Activated naive CD4-positive, alpha-beta T cell treated with Interleukin-2 at 50 U/mL for 16 hours (primary cell): Measurements from ENCODE around the gene CAMK2G.
"Not testable (repeated sequence)": the region's sequence is repeated elsewhere in the genome, so short reads cannot be mapped to it uniquely, and the experiment has no call there.

Experiments
- DNase-seq: peaks from one replicate; pipeline ENCODE4 v3.0.0-alpha.2; 2020

Gene CAMK2G

GRCh38 chr10:73901261-73901660, 26.9 kb upstream of the CAMK2G start:
- DNase-seq: no peak

GRCh38 chr10:73900064-73900463, 25.7 kb upstream of the CAMK2G start:
- no peak for DNase-seq

GRCh38 chr10:73899423-73899822, 25.1 kb upstream of the CAMK2G start:
- no peak for DNase-seq

GRCh38 chr10:73898730-73899410, 24.5 kb upstream of the CAMK2G start:
- no peak for DNase-seq

GRCh38 chr10:73897693-73898092, 23.3 kb upstream of the CAMK2G start:
- DNase-seq: no peak

- DNase-seq: not testable (repeated sequence)
Measured at GRCh38 chr10:73895381-73895780, 21.0 kb upstream of the CAMK2G start.

- DNase-seq: peak; percentile 20
Measured at GRCh38 chr10:73894245-73894971, 20.1 kb upstream of the CAMK2G start.

GRCh38 chr10:73893426-73893825, 19.1 kb upstream of the CAMK2G start:
- DNase-seq: no peak

GRCh38 chr10:73892310-73893030, 18.1 kb upstream of the CAMK2G start:
- no peak for DNase-seq

- DNase-seq: no peak
Measured at GRCh38 chr10:73891540-73891939, 17.2 kb upstream of the CAMK2G start.

GRCh38 chr10:73890830-73891229, 16.5 kb upstream of the CAMK2G start:
- not testable (repeated sequence) for DNase-seq

GRCh38 chr10:73890261-73890660, 15.9 kb upstream of the CAMK2G start:
- no peak for DNase-seq

- DNase-seq: not testable (repeated sequence)
Measured at GRCh38 chr10:73889416-73889815, 15.1 kb upstream of the CAMK2G start.

- peak; percentile 34 for DNase-seq
Measured at GRCh38 chr10:73889014-73889413, 14.7 kb upstream of the CAMK2G start.

- no peak for DNase-seq
Measured at GRCh38 chr10:73888514-73888913, 14.2 kb upstream of the CAMK2G start.

GRCh38 chr10:73887294-73888039, 13.1 kb upstream of the CAMK2G start:
- no peak for DNase-seq

GRCh38 chr10:73886661-73887293, 12.4 kb upstream of the CAMK2G start:
- DNase-seq: no peak

- DNase-seq: peak; percentile 65
Measured at GRCh38 chr10:73886085-73886529, 11.8 kb upstream of the CAMK2G start.

- DNase-seq: no peak
Measured at GRCh38 chr10:73884017-73884416, 9.7 kb upstream of the CAMK2G start.

GRCh38 chr10:73881221-73881919, 7.0 kb upstream of the CAMK2G start:
- no peak for DNase-seq

- DNase-seq: peak; percentile 93
Measured at GRCh38 chr10:73879296-73880173, 5.2 kb upstream of the CAMK2G start.
